ENCODE data around the gene TSPAN14. TPM values are rescaled to one million over a fixed set of nuclear protein-coding genes. Genes with fewer than 3 reads are reported as not detected.

Gene TSPAN14
- total and polyA plus RNA-seq, 2 of the 8 experiments (the other 6 are each of a cell fraction or from before 2014, with no cell fraction given) = 47.4 to 57.8 TPM

GRCh38 chr10:80473096-80473657 is 19.1 kb downstream of the TSPAN14 start (continued):
- TF ChIP-seq CBX8 (IDR thresholded peaks at IDR 0.05; ENCODE audit: borderline replicate concordance, low read depth, low read length) = no peak
- no peak for TF ChIP-seq TEAD4 (IDR thresholded peaks at IDR 0.05; ENCODE audit: low read depth, low read length)
- no peak for TF ChIP-seq SP4 (IDR thresholded peaks at IDR 0.05; ENCODE audit: low read length)
- no peak for TF ChIP-seq SP1 (IDR thresholded peaks at IDR 0.05; ENCODE audit: low read depth, low read length)
- TF ChIP-seq, protein P1, sequence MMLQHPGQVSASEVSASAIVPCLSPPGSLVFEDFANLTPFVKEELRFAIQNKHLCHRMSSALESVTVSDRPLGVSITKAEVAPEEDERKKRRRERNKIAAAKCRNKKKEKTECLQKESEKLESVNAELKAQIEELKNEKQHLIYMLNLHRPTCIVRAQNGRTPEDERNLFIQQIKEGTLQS (IDR thresholded peaks at IDR 0.05; ENCODE audit: insufficient read depth, low read depth, low read length) = no peak
- no peak for TF ChIP-seq MAFK (IDR thresholded peaks at IDR 0.05; ENCODE audit: low read depth, low read length)
- no peak for TF ChIP-seq BRCA1 (IDR thresholded peaks at IDR 0.05; ENCODE audit: low read depth, low read length)
- TF ChIP-seq CEBPB (IDR thresholded peaks at IDR 0.05; ENCODE audit: low read depth, low read length) = no peak
